HEK293 (cell line): ENCODE measurements around the gene GRK5.

Source experiments
- ATF2 ChIP-seq: fragments of 450-650 bp; formaldehyde crosslinking; IDR thresholded peaks from 2 replicates; pipeline ENCODE4 v1.5.1; 2016; ENCODE audit warnings: missing biosample characterization, missing genetic modification characterization, low read depth
- CTCF ChIP-seq: fragments of 450-650 bp; formaldehyde crosslinking; IDR thresholded peaks from 2 replicates; pipeline ENCODE4 v1.5.1; 2016; ENCODE audit warnings: missing biosample characterization, missing genetic modification characterization
- OVOL3 ChIP-seq: fragments of 450-650 bp; formaldehyde crosslinking; IDR thresholded peaks from 2 replicates; pipeline ENCODE4 v1.5.1; 2016; ENCODE audit warnings: missing biosample characterization, missing genetic modification characterization
- PRDM4 ChIP-seq: fragments of 450-650 bp; formaldehyde crosslinking; IDR thresholded peaks from 2 replicates; pipeline ENCODE4 v1.5.1; 2017; ENCODE audit warnings: missing biosample characterization, missing genetic modification characterization
- ZBTB44 ChIP-seq: fragments of 450-650 bp; IDR thresholded peaks from 2 replicates; pipeline ENCODE4 v1.5.1; 2018; ENCODE audit warnings: missing biosample characterization, mild to moderate bottlenecking, missing genetic modification characterization
- ZNF501 ChIP-seq: fragments of 450-650 bp; formaldehyde crosslinking; IDR thresholded peaks from 2 replicates; pipeline ENCODE4 v1.5.1; 2016; ENCODE audit warnings: missing biosample characterization, missing genetic modification characterization
- ZNF623 ChIP-seq: fragments of 450-650 bp; formaldehyde crosslinking; IDR thresholded peaks from 2 replicates; pipeline ENCODE4 v1.5.1; 2016; ENCODE audit warnings: missing biosample characterization, missing genetic modification characterization
- ZNF692 ChIP-seq: fragments of 450-650 bp; formaldehyde crosslinking; IDR thresholded peaks from 2 replicates; pipeline ENCODE4 v1.5.1; 2016; ENCODE audit warnings: missing biosample characterization, missing genetic modification characterization
- ZNF843 ChIP-seq: fragments of 450-650 bp; formaldehyde crosslinking; IDR thresholded peaks from 2 replicates; pipeline ENCODE4 v1.5.1; 2016; ENCODE audit warnings: missing biosample characterization, missing genetic modification characterization

GRCh38 chr10:119383174-119383856, 175.9 kb downstream of the GRK5 start:
- no peak for TF ChIP-seq CTCF (tag by site-specific recombination)
- TF ChIP-seq ZNF692 (tag by site-specific recombination): no peak
- TF ChIP-seq OVOL3 (tag by site-specific recombination): no peak
- TF ChIP-seq ZNF623: no peak
- TF ChIP-seq PRDM4 (tag by site-specific recombination): no peak
- TF ChIP-seq ZNF843 (tag by site-specific recombination): no peak
- no peak for TF ChIP-seq ZBTB44 (tag by site-specific recombination)
- TF ChIP-seq ATF2 (tag by site-specific recombination): no peak
- TF ChIP-seq ZNF501 (tag by site-specific recombination): no peak
